ENCODE data around the gene GRIA4.

Gene GRIA4

GRCh38 chr11:105665281-105665680 lies 55.4 kb downstream of the GRIA4 start:
- TF ChIP-seq, protein P1, sequence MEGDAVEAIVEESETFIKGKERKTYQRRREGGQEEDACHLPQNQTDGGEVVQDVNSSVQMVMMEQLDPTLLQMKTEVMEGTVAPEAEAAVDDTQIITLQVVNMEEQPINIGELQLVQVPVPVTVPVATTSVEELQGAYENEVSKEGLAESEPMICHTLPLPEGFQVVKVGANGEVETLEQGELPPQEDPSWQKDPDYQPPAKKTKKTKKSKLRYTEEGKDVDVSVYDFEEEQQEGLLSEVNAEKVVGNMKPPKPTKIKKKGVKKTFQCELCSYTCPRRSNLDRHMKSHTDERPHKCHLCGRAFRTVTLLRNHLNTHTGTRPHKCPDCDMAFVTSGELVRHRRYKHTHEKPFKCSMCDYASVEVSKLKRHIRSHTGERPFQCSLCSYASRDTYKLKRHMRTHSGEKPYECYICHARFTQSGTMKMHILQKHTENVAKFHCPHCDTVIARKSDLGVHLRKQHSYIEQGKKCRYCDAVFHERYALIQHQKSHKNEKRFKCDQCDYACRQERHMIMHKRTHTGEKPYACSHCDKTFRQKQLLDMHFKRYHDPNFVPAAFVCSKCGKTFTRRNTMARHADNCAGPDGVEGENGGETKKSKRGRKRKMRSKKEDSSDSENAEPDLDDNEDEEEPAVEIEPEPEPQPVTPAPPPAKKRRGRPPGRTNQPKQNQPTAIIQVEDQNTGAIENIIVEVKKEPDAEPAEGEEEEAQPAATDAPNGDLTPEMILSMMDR (IDR thresholded peaks at IDR 0.05; ENCODE audit: low read depth, low read length, missing control alignments): no peak
- no peaks in the 10 kb centered on the region for H3K36me3 ChIP-seq (replicated peaks)
- DNase-seq: no peak
- no peak overlapping the region for H3K27ac ChIP-seq
- in situ Hi-C loops (cut with HindIII; ENCODE audit: low pct_ligation_motif_present, low sequenced_read_pairs): no loop called here
- no peak overlapping the region for H3K4me3 ChIP-seq (ENCODE audit: low read depth, low read length)
- H3K27me3 ChIP-seq (replicated peaks): no peaks in the 10 kb centered on the region

- Histone ChIP-seq H3K27me3 (replicated peaks) (no peaks in the 10 kb centered on the region), H3K4me3 (ENCODE audit: low read depth, low read length) (no peak overlapping the region), H3K27ac (no peak overlapping the region), H3K36me3 (replicated peaks) (no peaks in the 10 kb centered on the region)
- in situ Hi-C loops (cut with HindIII; ENCODE audit: low pct_ligation_motif_present, low sequenced_read_pairs): no loop called here
- TF ChIP-seq, protein P1 (IDR thresholded peaks at IDR 0.05; ENCODE audit: low read depth, low read length, missing control alignments): no peak
- no peak for DNase-seq
Measured at GRCh38 chr11:105667441-105667840, 57.6 kb downstream of the GRIA4 start.

GRCh38 chr11:105670811-105671210 lies 60.9 kb downstream of the GRIA4 start:
- no peak overlapping the region for H3K27ac ChIP-seq
- no peaks in the 10 kb centered on the region for H3K27me3 ChIP-seq (replicated peaks)

GRCh38 chr11:105673089-105673488 lies 63.2 kb downstream of the GRIA4 start:
- no peaks in the 10 kb centered on the region for H3K27me3 ChIP-seq (replicated peaks)
- DNase-seq: peak; percentile 65
- TF ChIP-seq, protein P1 (IDR thresholded peaks at IDR 0.05; ENCODE audit: low read depth, low read length, missing control alignments): no peak
- in situ Hi-C loops (cut with HindIII; ENCODE audit: low pct_ligation_motif_present, low sequenced_read_pairs): no loop called here
- no peaks in the 10 kb centered on the region for H3K36me3 ChIP-seq (replicated peaks)
- H3K27ac ChIP-seq: no peak overlapping the region
- H3K4me3 ChIP-seq (ENCODE audit: low read depth, low read length): no peak overlapping the region

More at GRCh38 chr11:105670811-105671210, 60.9 kb downstream of the GRIA4 start:
- in situ Hi-C loops (cut with HindIII; ENCODE audit: low pct_ligation_motif_present, low sequenced_read_pairs): no loop called here
- Histone ChIP-seq H3K4me3 (ENCODE audit: low read depth, low read length) (no peak overlapping the region), H3K36me3 (replicated peaks) (no peaks in the 10 kb centered on the region)
- peak; percentile 14 for DNase-seq
- TF ChIP-seq, protein P1 (IDR thresholded peaks at IDR 0.05; ENCODE audit: low read depth, low read length, missing control alignments): no peak

GRCh38 chr11:105689631-105690030 lies 79.8 kb downstream of the GRIA4 start:
- in situ Hi-C loops (cut with HindIII; ENCODE audit: low pct_ligation_motif_present, low sequenced_read_pairs): no loop called here
- TF ChIP-seq, protein P1 (IDR thresholded peaks at IDR 0.05; ENCODE audit: low read depth, low read length, missing control alignments): no peak

DNA sequence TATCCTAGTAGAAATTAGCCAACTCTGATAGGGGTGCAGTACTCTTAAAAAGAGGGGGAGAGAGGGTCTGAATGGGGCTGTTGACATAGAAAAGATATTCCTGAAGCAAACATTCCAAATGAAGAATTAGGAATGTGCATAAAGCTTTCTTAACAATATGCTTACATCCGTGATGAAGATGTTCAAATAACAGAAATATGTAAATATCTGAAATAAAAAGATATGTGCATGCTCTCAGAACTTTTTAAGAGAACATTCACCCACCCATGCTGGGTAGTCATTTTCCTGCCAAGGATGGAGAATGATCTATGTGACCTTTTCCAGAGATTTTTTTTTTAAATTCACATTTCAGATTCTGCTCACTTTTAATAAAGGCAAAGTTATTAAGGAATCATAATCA lies 80.6 kb downstream of the GRIA4 start:
- Histone ChIP-seq H3K27me3 (replicated peaks) (no peaks in the 10 kb centered on the region), H3K4me3 (ENCODE audit: low read depth, low read length) (no peak overlapping the region), H3K27ac (no peak overlapping the region), H3K36me3 (replicated peaks) (no peaks in the 10 kb centered on the region)
- in situ Hi-C loops (cut with HindIII; ENCODE audit: low pct_ligation_motif_present, low sequenced_read_pairs): no loop called here
- TF ChIP-seq, protein P1 (IDR thresholded peaks at IDR 0.05; ENCODE audit: low read depth, low read length, missing control alignments): no peak
- no peak for DNase-seq

More at GRCh38 chr11:105689631-105690030, 79.8 kb downstream of the GRIA4 start:
- Histone ChIP-seq H3K27me3 (replicated peaks) (no peaks in the 10 kb centered on the region), H3K27ac (no peak overlapping the region), H3K36me3 (replicated peaks) (no peaks in the 10 kb centered on the region), H3K4me3 (ENCODE audit: low read depth, low read length) (no peak overlapping the region)
- no peak for DNase-seq
